BE2C (cell line): ENCODE data around the gene CTRB2.
"Not testable (repeated sequence)": the region's sequence is repeated elsewhere in the genome, so short reads cannot be mapped to it uniquely, and the experiment has no call there.

Experiments
- DNase-seq: peaks from one replicate; pipeline ENCODE4 v3.0.0-alpha.2; 2020
- H3K27me3 ChIP-seq: fragments of 250-450 bp; sonication (Bioruptor Pico); 2 replicates; pipeline ENCODE4 v1.5.1; 2020; ENCODE audit warnings: mild to moderate bottlenecking
- H3K36me3 ChIP-seq: fragments of 250-450 bp; sonication (Bioruptor Pico); 2 replicates; pipeline ENCODE4 v1.5.1; 2020; ENCODE audit warnings: mild to moderate bottlenecking
- H3K4me1 ChIP-seq: fragments of 250-450 bp; sonication (Bioruptor Pico); 2 replicates; pipeline ENCODE4 v1.5.1; 2020
- H3K4me3 ChIP-seq: 2 replicates; pipeline ENCODE4 v1.5.1; 2011; ENCODE audit warnings: low read depth, low read length
- H3K9me3 ChIP-seq: fragments of 250-450 bp; sonication (Bioruptor Pico); 2 replicates; pipeline ENCODE4 v1.5.1; 2020
- CTCF ChIP-seq: IDR thresholded peaks from 2 replicates; pipeline ENCODE4 v1.5.1; 2012; ENCODE audit warnings: mild to moderate bottlenecking, low read depth, low read length

CTRB2 gene

DNA sequence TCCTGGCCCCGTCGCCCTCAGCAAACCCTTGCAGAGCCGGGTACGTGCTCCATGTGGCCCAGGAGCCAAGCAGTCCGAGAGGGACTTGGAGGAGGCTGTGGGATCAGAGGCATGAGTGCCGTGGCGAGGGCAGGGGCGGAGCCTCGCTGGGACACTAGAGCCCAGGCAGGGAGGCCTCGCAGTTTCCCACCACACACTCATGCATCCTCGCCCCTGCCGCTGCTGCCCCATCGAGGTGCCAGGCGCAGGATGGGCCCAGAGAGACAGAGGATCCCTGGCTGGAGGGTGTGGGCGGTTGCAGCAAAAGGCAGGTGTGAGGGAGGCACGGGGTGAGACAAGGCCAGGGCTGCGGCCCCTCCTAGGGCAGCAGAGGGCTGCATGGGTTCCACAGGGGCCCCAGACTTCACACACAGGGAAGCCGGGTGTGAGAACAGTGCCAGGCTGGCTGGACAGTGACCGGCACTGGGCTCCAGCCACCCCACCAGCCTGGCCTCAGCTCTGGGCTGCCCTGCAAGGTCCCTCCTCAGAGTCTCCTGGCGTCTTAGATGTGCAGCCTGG, 36.8 kb upstream of the CTRB2 start:
- 0 out of 2 replicates have a peak, but pooled peaks cover 3% of the 10 kb centered on the region for H3K36me3 ChIP-seq
- H3K27me3 ChIP-seq = no peaks in the 10 kb centered on the region
- DNase-seq = no peak
- no peaks in the 10 kb centered on the region for H3K9me3 ChIP-seq
- peaks cover 9% of the 10 kb centered on the region for H3K4me1 ChIP-seq
- H3K4me3 ChIP-seq = no peak overlapping the region
- TF ChIP-seq CTCF = no peak

- not testable (repeated sequence) for H3K36me3 ChIP-seq, H3K27me3 ChIP-seq, H3K9me3 ChIP-seq, DNase-seq, H3K4me3 ChIP-seq
- peaks cover 15% of the 10 kb centered on the region for H3K4me1 ChIP-seq
Observed at GRCh38 chr16:75242436-75243078, 35.6 kb upstream of the CTRB2 start.

- Histone ChIP-seq H3K4me1 (peaks cover 15% of the 10 kb centered on the region), H3K27me3 (no peaks in the 10 kb centered on the region), H3K36me3 (0 out of 2 replicates have a peak, but pooled peaks cover 3% of the 10 kb centered on the region), H3K4me3 (no peak overlapping the region), H3K9me3 (no peaks in the 10 kb centered on the region)
- no peak for TF ChIP-seq CTCF
- DNase-seq = no peak
Observed at GRCh38 chr16:75241955-75242354, 35.0 kb upstream of the CTRB2 start.

- 0 out of 2 replicates have a peak, but pooled peaks cover 6% of the 10 kb centered on the region for H3K36me3 ChIP-seq
- no peaks in the 10 kb centered on the region for H3K9me3 ChIP-seq
- no peak for TF ChIP-seq CTCF
- no peak for DNase-seq
- H3K4me3 ChIP-seq = no peak overlapping the region
- peaks cover 15% of the 10 kb centered on the region for H3K4me1 ChIP-seq
- H3K27me3 ChIP-seq = no peaks in the 10 kb centered on the region
Observed at GRCh38 chr16:75241412-75241811, 34.5 kb upstream of the CTRB2 start.

DNA sequence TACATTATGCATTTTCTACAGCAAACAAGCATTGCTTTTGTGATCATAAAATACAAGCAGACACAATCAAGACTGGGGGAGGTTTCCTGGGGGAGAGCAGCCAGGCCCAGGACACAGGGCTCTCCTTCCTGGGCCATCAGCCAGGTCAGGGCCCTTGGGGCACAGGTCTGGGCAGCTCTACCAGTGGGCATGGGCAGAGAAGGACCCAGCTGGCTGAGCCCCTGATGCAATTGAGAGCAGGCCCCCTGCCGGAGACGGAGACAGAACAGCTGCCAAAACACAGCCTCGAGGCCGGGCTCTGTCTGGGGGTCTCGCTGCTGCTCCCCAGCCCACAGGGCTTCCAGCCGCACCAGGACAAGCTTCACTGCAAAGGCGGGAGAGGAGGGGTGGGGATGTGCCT, 33.7 kb upstream of the CTRB2 start:
- H3K36me3 ChIP-seq, H3K9me3 ChIP-seq, H3K27me3 ChIP-seq, DNase-seq, H3K4me3 ChIP-seq: not testable (repeated sequence)
- TF ChIP-seq CTCF = peak; percentile 26; the same call in 1 of the 2 replicates
- peaks cover 15% of the 10 kb centered on the region for H3K4me1 ChIP-seq

GRCh38 chr16:75239542-75240122, 32.7 kb upstream of the CTRB2 start:
- H3K4me1 ChIP-seq = peaks cover 12% of the 10 kb centered on the region
- DNase-seq = no peak

More at GRCh38 chr16:75239542-75240122, 32.7 kb upstream of the CTRB2 start:
- Histone ChIP-seq H3K36me3 (peaks cover 14% of the 10 kb centered on the region), H3K27me3 (no peaks in the 10 kb centered on the region), H3K9me3 (no peaks in the 10 kb centered on the region), H3K4me3 (no peak overlapping the region)
- no peak for TF ChIP-seq CTCF
